IPS-18a (cell line): ENCODE measurements around the gene SPATC1L.
"Not testable (repeated sequence)": the region's sequence is repeated elsewhere in the genome, so short reads cannot be mapped to it uniquely, and the experiment has no call there.

Experiments
- H3K27ac ChIP-seq: one replicate; pipeline ENCODE4 v1.5.1; 2013; ENCODE audit warnings: low read length
- H3K27me3 ChIP-seq: one replicate; pipeline ENCODE4 v1.6.1; 2013; ENCODE audit warnings: mild to moderate bottlenecking, low read length; ENCODE audit not compliant: control insufficient read depth, insufficient read depth
- H3K36me3 ChIP-seq: one replicate; pipeline ENCODE4 v1.6.1; 2013; ENCODE audit warnings: low read depth, low read length; ENCODE audit not compliant: control insufficient read depth
- H3K4me1 ChIP-seq: one replicate; pipeline ENCODE4 v1.6.1; 2013; ENCODE audit warnings: low read depth, low read length; ENCODE audit not compliant: control insufficient read depth
- H3K4me3 ChIP-seq: one replicate; pipeline ENCODE4 v1.5.1; 2013; ENCODE audit warnings: low read length
- H3K9ac ChIP-seq: one replicate; pipeline ENCODE4 v1.6.1; 2013; ENCODE audit warnings: mild to moderate bottlenecking, low read length, moderate library complexity
- H3K9me3 ChIP-seq: one replicate; pipeline ENCODE4 v1.6.1; 2013; ENCODE audit warnings: low read depth, low read length; ENCODE audit not compliant: control insufficient read depth

SPATC1L gene

GRCh38 chr21:46145840-46146691 lies 38.2 kb downstream of the SPATC1L start:
- Histone ChIP-seq H3K27me3 (no peaks in the 10 kb centered on the region), H3K9ac (no peak overlapping the region), H3K9me3 (no peaks in the 10 kb centered on the region), H3K4me3 (no peak overlapping the region), H3K4me1 (peaks cover 3% of the 10 kb centered on the region), H3K36me3 (no peaks in the 10 kb centered on the region), H3K27ac (no peak overlapping the region)

GRCh38 chr21:46145159-46145839 lies 39.0 kb downstream of the SPATC1L start:
- Histone ChIP-seq H3K27me3 (no peaks in the 10 kb centered on the region), H3K27ac (no peak overlapping the region), H3K9me3 (no peaks in the 10 kb centered on the region), H3K36me3 (no peaks in the 10 kb centered on the region), H3K4me1 (peaks cover 3% of the 10 kb centered on the region), H3K9ac (no peak overlapping the region), H3K4me3 (no peak overlapping the region)

- Histone ChIP-seq H3K4me3 (no peak overlapping the region), H3K9ac (no peak overlapping the region), H3K27ac (no peak overlapping the region), H3K9me3 (no peaks in the 10 kb centered on the region), H3K36me3 (no peaks in the 10 kb centered on the region), H3K27me3 (no peaks in the 10 kb centered on the region), H3K4me1 (peaks cover 3% of the 10 kb centered on the region)
Observed at GRCh38 chr21:46144464-46145070, 39.7 kb downstream of the SPATC1L start.

- H3K4me1 ChIP-seq, result peaks cover 3% of the 10 kb centered on the region
- no peak overlapping the region for H3K4me3 ChIP-seq
- no peak overlapping the region for H3K27ac ChIP-seq
- no peaks in the 10 kb centered on the region for H3K36me3 ChIP-seq
- no peaks in the 10 kb centered on the region for H3K27me3 ChIP-seq
- no peaks in the 10 kb centered on the region for H3K9me3 ChIP-seq
- H3K9ac ChIP-seq, result no peak overlapping the region
Observed at GRCh38 chr21:46142582-46143473, 41.4 kb downstream of the SPATC1L start.

GRCh38 chr21:46141767-46142581 lies 42.3 kb downstream of the SPATC1L start:
- H3K36me3 ChIP-seq, result no peaks in the 10 kb centered on the region
- H3K27ac ChIP-seq, result no peak overlapping the region
- no peaks in the 10 kb centered on the region for H3K9me3 ChIP-seq
- peaks cover 3% of the 10 kb centered on the region for H3K4me1 ChIP-seq
- no peak overlapping the region for H3K9ac ChIP-seq
- H3K4me3 ChIP-seq, result no peak overlapping the region
- no peaks in the 10 kb centered on the region for H3K27me3 ChIP-seq

- H3K36me3 ChIP-seq, H3K27me3 ChIP-seq, H3K4me3 ChIP-seq, H3K27ac ChIP-seq, H3K9ac ChIP-seq, H3K9me3 ChIP-seq, H3K4me1 ChIP-seq: not testable (repeated sequence)
Observed at GRCh38 chr21:46140352-46141003, 43.8 kb downstream of the SPATC1L start.

- no peaks in the 10 kb centered on the region for H3K27me3 ChIP-seq
- H3K4me3 ChIP-seq, result no peak overlapping the region
Observed at GRCh38 chr21:46139686-46140085, 44.6 kb downstream of the SPATC1L start.

GRCh38 chr21:46138383-46138970 lies 45.8 kb downstream of the SPATC1L start:
- H3K4me1 ChIP-seq, result no peaks in the 10 kb centered on the region
- no peak overlapping the region for H3K27ac ChIP-seq
- H3K27me3 ChIP-seq, result no peaks in the 10 kb centered on the region
- no peaks in the 10 kb centered on the region for H3K36me3 ChIP-seq
- H3K4me3 ChIP-seq, result no peak overlapping the region
- no peak overlapping the region for H3K9ac ChIP-seq
- H3K9me3 ChIP-seq, result no peaks in the 10 kb centered on the region

More at GRCh38 chr21:46139686-46140085, 44.6 kb downstream of the SPATC1L start:
- no peaks in the 10 kb centered on the region for H3K36me3 ChIP-seq
- peaks cover 3% of the 10 kb centered on the region for H3K4me1 ChIP-seq
- no peaks in the 10 kb centered on the region for H3K9me3 ChIP-seq
- no peak overlapping the region for H3K27ac ChIP-seq
- no peak overlapping the region for H3K9ac ChIP-seq

GRCh38 chr21:46137908-46138307 lies 46.4 kb downstream of the SPATC1L start:
- H3K9ac ChIP-seq, result no peak overlapping the region
- no peaks in the 10 kb centered on the region for H3K9me3 ChIP-seq

GRCh38 chr21:46136739-46137349 lies 47.4 kb downstream of the SPATC1L start:
- no peaks in the 10 kb centered on the region for H3K27me3 ChIP-seq
- no peaks in the 10 kb centered on the region for H3K4me1 ChIP-seq
- no peak overlapping the region for H3K9ac ChIP-seq
- H3K4me3 ChIP-seq, result no peak overlapping the region
- no peaks in the 10 kb centered on the region for H3K9me3 ChIP-seq
- no peak overlapping the region for H3K27ac ChIP-seq
- H3K36me3 ChIP-seq, result no peaks in the 10 kb centered on the region

More at GRCh38 chr21:46137908-46138307, 46.4 kb downstream of the SPATC1L start:
- Histone ChIP-seq H3K4me1 (no peaks in the 10 kb centered on the region), H3K36me3 (no peaks in the 10 kb centered on the region), H3K4me3 (no peak overlapping the region), H3K27ac (no peak overlapping the region), H3K27me3 (no peaks in the 10 kb centered on the region)
